Measurements from ENCODE around the gene CATSPERZ. TPM values are rescaled to one million over a fixed set of nuclear protein-coding genes. Genes with fewer than 3 reads are reported as not detected.

CATSPERZ gene
- total and polyA plus RNA-seq, 2 of the 8 experiments (the other 6 are each of a cell fraction or from before 2014, with no cell fraction given), result 0.77 TPM; not detected in 1

GRCh38 chr11:64292460-64293254 lies 7.5 kb upstream of the CATSPERZ start (continued):
- no peak for TF ChIP-seq CHD2 (IDR thresholded peaks at IDR 0.05; ENCODE audit: low read length)
- peak; percentile 18 for TF ChIP-seq RNF2 (IDR thresholded peaks at IDR 0.05; ENCODE audit: borderline replicate concordance, low read depth, low read length, missing control alignments, poor library complexity, severe bottlenecking)
